Measurements from ENCODE around the gene NAP1L1.

DNA sequence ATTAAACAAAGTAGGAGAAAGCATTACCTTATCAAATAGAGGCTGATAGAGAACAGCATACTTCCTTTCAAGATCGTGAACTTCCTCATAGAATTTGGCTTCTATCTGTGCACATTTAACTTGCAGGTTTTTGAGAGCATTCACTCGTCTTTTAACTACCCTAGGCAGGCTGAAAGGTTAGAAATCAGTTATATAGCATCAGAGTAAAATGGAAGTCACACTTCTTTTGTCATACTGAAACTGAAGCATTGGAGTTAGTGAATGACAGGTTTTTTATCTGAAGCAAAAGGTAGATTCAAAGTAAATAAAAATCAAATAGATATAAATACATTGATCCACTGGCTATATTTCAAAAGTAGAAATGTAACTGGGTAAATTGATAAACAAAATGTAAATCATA lies 24.4 kb downstream of the NAP1L1 start:
- TF ChIP-seq POLR2A (IDR thresholded peaks at IDR 0.05; ENCODE audit: low read depth): no peak
- TF ChIP-seq, protein P1, sequence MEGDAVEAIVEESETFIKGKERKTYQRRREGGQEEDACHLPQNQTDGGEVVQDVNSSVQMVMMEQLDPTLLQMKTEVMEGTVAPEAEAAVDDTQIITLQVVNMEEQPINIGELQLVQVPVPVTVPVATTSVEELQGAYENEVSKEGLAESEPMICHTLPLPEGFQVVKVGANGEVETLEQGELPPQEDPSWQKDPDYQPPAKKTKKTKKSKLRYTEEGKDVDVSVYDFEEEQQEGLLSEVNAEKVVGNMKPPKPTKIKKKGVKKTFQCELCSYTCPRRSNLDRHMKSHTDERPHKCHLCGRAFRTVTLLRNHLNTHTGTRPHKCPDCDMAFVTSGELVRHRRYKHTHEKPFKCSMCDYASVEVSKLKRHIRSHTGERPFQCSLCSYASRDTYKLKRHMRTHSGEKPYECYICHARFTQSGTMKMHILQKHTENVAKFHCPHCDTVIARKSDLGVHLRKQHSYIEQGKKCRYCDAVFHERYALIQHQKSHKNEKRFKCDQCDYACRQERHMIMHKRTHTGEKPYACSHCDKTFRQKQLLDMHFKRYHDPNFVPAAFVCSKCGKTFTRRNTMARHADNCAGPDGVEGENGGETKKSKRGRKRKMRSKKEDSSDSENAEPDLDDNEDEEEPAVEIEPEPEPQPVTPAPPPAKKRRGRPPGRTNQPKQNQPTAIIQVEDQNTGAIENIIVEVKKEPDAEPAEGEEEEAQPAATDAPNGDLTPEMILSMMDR (IDR thresholded peaks at IDR 0.05): no peak

Data from esophagus muscularis mucosa (tissue), 3 donors.